Measurements from ENCODE around the gene TTC39B. TPM values are rescaled to one million over a fixed set of nuclear protein-coding genes. Genes with fewer than 3 reads are reported as not detected.

Gene TTC39B
- total RNA-seq, 2 donors from 2014 or later: 2.0 to 2.3 TPM

DNA sequence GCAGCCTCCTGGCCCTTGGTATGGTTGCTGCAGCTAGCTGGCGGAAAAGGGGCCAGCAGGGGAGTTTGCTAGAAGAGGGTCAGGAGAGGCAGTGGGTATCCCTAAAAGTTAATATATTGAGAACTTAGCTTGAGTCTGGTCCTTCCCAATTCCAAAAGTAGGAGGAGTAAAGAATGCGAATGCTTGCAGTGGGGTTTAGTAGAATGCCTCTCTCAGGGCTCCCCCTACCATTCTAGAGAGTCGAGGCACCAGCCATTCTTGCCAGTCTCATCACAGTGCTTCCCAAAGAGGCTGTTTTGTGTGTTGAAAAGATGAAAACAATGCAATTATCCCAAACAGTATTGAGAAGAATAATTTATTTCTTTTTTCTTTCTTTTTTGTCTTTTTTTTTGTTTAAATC, 26.4 kb downstream of the TTC39B start:
- Histone ChIP-seq H3K9me3 (no peaks in the 10 kb centered on the region), H3K4me1 (no peaks in the 10 kb centered on the region), H3K36me3 (no peaks in the 10 kb centered on the region), H3K27me3 (no peaks in the 10 kb centered on the region), H3K4me3 (no peak overlapping the region), H3K27ac (no peak overlapping the region)
- TF ChIP-seq, protein P1, sequence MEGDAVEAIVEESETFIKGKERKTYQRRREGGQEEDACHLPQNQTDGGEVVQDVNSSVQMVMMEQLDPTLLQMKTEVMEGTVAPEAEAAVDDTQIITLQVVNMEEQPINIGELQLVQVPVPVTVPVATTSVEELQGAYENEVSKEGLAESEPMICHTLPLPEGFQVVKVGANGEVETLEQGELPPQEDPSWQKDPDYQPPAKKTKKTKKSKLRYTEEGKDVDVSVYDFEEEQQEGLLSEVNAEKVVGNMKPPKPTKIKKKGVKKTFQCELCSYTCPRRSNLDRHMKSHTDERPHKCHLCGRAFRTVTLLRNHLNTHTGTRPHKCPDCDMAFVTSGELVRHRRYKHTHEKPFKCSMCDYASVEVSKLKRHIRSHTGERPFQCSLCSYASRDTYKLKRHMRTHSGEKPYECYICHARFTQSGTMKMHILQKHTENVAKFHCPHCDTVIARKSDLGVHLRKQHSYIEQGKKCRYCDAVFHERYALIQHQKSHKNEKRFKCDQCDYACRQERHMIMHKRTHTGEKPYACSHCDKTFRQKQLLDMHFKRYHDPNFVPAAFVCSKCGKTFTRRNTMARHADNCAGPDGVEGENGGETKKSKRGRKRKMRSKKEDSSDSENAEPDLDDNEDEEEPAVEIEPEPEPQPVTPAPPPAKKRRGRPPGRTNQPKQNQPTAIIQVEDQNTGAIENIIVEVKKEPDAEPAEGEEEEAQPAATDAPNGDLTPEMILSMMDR (IDR thresholded peaks at IDR 0.05): no peak
- DNase-seq (ENCODE audit: low spot score): no peak

GRCh38 chr9:15278839-15279238, 28.2 kb downstream of the TTC39B start:
- Histone ChIP-seq H3K36me3 (no peaks in the 10 kb centered on the region), H3K9me3 (no peaks in the 10 kb centered on the region), H3K27ac (no peak overlapping the region), H3K4me1 (no peaks in the 10 kb centered on the region), H3K4me3 (no peak overlapping the region), H3K27me3 (no peaks in the 10 kb centered on the region)
- TF ChIP-seq, protein P1 (IDR thresholded peaks at IDR 0.05): no peak
- DNase-seq (ENCODE audit: low spot score): no peak

DNA sequence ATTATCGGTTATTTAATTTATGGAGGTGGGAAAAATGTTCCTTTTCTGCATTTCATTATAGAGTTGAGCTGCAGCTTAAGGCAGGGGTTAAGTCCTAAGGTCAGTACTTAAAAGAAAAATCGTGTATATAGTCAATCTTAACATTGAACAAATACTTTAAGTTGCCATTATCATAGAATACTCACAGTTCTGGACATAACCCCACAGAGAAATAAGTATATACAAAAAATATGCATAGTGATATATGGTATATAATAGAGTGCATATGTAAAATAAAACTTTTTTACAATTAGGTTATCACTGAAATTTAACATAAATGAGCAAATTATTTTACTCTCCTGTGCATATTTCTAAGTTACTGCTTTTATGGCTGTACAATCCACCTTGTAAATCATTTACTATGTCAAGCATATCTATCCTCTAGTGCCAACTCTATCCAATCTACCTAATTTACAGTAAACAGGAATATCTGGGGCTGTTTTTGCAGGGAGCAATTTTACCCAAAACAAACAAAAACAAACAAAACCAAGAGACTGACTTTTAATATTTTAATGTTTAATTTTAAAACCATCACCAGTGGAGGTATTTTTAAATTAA, 28.8 kb downstream of the TTC39B start:
- TF ChIP-seq, protein P1 (IDR thresholded peaks at IDR 0.05): no peak
- DNase-seq (ENCODE audit: low spot score): no peak

DNA sequence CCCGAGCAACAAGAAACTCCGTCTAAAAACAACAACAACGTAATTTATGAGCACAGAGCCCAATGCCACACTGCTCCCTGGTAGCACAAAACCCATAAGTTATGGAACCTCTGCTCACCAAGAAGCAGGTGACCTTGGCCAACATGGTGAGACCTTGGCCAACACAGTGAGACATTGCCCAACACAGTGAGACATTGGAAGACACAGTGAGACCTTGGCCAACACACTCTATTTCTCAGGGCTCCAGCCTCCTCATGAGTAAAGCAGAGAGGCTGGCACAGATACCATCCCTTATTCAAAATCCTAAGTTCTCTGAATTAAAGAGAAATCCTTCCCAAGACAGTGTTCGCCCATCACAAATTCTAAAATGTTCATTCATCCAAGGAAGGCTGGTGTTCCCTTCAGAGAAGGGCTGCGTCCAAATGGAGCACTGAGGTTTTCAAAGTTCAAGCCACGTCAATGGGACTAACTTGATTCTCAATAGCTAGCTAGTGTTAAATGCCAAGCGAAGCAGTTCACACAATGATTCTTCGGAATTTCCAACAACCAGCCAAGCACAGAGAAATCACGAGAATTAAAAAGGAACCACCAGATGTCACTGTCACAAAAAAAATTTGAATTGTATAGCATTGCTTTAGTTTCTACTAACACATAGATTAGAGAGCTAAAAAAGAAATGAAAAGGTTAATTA, 29.5 kb downstream of the TTC39B start:
- Histone ChIP-seq H3K27me3 (no peaks in the 10 kb centered on the region), H3K36me3 (no peaks in the 10 kb centered on the region), H3K4me1 (no peaks in the 10 kb centered on the region), H3K9me3 (no peaks in the 10 kb centered on the region), H3K4me3 (no peak overlapping the region), H3K27ac (no peak overlapping the region)
- DNase-seq (ENCODE audit: low spot score): no peak
- TF ChIP-seq, protein P1 (IDR thresholded peaks at IDR 0.05): peak in 1 of 2 donors; percentile 56

More for the DNA sequence above, 28.8 kb downstream of the TTC39B start:
- no peak overlapping the region for H3K4me3 ChIP-seq
- H3K27ac ChIP-seq: no peak overlapping the region
- no peaks in the 10 kb centered on the region for H3K36me3 ChIP-seq
- H3K9me3 ChIP-seq: no peaks in the 10 kb centered on the region
- no peaks in the 10 kb centered on the region for H3K4me1 ChIP-seq
- no peaks in the 10 kb centered on the region for H3K27me3 ChIP-seq

GRCh38 chr9:15276328-15276938, 30.6 kb downstream of the TTC39B start:
- TF ChIP-seq, protein P1 (IDR thresholded peaks at IDR 0.05): no peak
- Histone ChIP-seq H3K27me3 (no peaks in the 10 kb centered on the region), H3K36me3 (no peaks in the 10 kb centered on the region), H3K4me3 (no peak overlapping the region), H3K4me1 (no peaks in the 10 kb centered on the region), H3K9me3 (no peaks in the 10 kb centered on the region), H3K27ac (no peak overlapping the region)
- no peak for DNase-seq (ENCODE audit: low spot score)
